ENCODE data around the gene DUSP2. TPM values are rescaled to one million over a fixed set of nuclear protein-coding genes. Genes with fewer than 3 reads are reported as not detected.

Gene DUSP2
- total and polyA plus RNA-seq, 10 of the 15 experiments (the other 5 are each of a cell fraction or from before 2014, with no cell fraction given) = 9.7 to 212 (median 57.2) TPM

- TF ChIP-seq MYC (IDR thresholded peaks at IDR 0.05; ENCODE audit: insufficient read depth, insufficient read length, insufficient replicate concordance, low read length, severe bottlenecking) (no peak), SIN3A (IDR thresholded peaks at IDR 0.05; ENCODE audit: low read depth, low read length) (no peak), KLF5 (IDR thresholded peaks at IDR 0.05; ENCODE audit: partially characterized antibody) (no peak), BACH1 (IDR thresholded peaks at IDR 0.05; ENCODE audit: borderline replicate concordance) (no peak), PAX8 (IDR thresholded peaks at IDR 0.05) (0 out of 2 replicates have a peak, but pooled peaks have one; percentile 32), RCOR1 (conservative IDR thresholded peaks at IDR 0.05; ENCODE audit: low read depth, low read length) (no peak), MEF2B (IDR thresholded peaks at IDR 0.05; ENCODE audit: partially characterized antibody, poor library complexity, severe bottlenecking) (peak; percentile 21), RELB (IDR thresholded peaks at IDR 0.05; ENCODE audit: low read depth) (peak; percentile 49; the same call in 1 of the 2 replicates), ZNF622 (IDR thresholded peaks at IDR 0.05) (no peak), ZBTB4 (CRISPR knock-in tag; IDR thresholded peaks at IDR 0.05) (no peak), ATF2 (IDR thresholded peaks at IDR 0.05; ENCODE audit: low read length) (no peak), SKIL (IDR thresholded peaks at IDR 0.05; ENCODE audit: low read depth, poor library complexity, severe bottlenecking) (peak; percentile 57), BMI1 (IDR thresholded peaks at IDR 0.05; ENCODE audit: borderline replicate concordance) (no peak), ZBTB33 (IDR thresholded peaks at IDR 0.05) (no peak), ZNF274 (IDR thresholded peaks at IDR 0.05; ENCODE audit: insufficient read depth, insufficient read length) (no peak), IKZF1 (conservative IDR thresholded peaks at IDR 0.05) (peak; percentile 61; the same call in 1 of the 2 replicates), JUND (IDR thresholded peaks at IDR 0.05; ENCODE audit: low read depth, low read length) (no peak), GABPA (IDR thresholded peaks at IDR 0.05; ENCODE audit: low read depth) (no peak)
These were observed 16.7 kb upstream of the DUSP2 start (continued) for GRCh38 chr2:96161898-96162297.

Measured in GM12878 (cell line).